GM10847 (cell line): ENCODE data around the gene FOXF1.

Experiments
- POLR2A ChIP-seq: IDR thresholded peaks from 2 replicates; pipeline ENCODE4 v1.6.1; 2011; ENCODE audit not compliant: insufficient read length; ENCODE audit errors: extremely low read depth

The FOXF1 gene

GRCh38 chr16:86510465-86511261, at the start of gene FOXF1:
Gene FOXF1, plus strand, starts transcription at chr16:86510527. Its CDS starts 43 bp downstream, at chr16:86510570.
- TF ChIP-seq POLR2A: no peak

GRCh38 chr16:86461037-86461436, 49.3 kb upstream of the FOXF1 start:
- no peak for TF ChIP-seq POLR2A

GRCh38 chr16:86462334-86463084, 47.8 kb upstream of the FOXF1 start:
- TF ChIP-seq POLR2A: no peak

- no peak for TF ChIP-seq POLR2A
Measured at GRCh38 chr16:86464044-86464443, 46.3 kb upstream of the FOXF1 start.

GRCh38 chr16:86465434-86465833, 44.9 kb upstream of the FOXF1 start:
- no peak for TF ChIP-seq POLR2A

GRCh38 chr16:86466696-86467406, 43.5 kb upstream of the FOXF1 start:
- no peak for TF ChIP-seq POLR2A

GRCh38 chr16:86467490-86467889, 42.8 kb upstream of the FOXF1 start:
- no peak for TF ChIP-seq POLR2A

- TF ChIP-seq POLR2A: no peak
Measured at GRCh38 chr16:86470964-86471363, 39.4 kb upstream of the FOXF1 start.

GRCh38 chr16:86471896-86472295, 38.4 kb upstream of the FOXF1 start:
- no peak for TF ChIP-seq POLR2A

- TF ChIP-seq POLR2A: no peak
Measured at GRCh38 chr16:86472366-86472765, 38.0 kb upstream of the FOXF1 start.

- no peak for TF ChIP-seq POLR2A
Measured at GRCh38 chr16:86476956-86477534, 33.3 kb upstream of the FOXF1 start.

- TF ChIP-seq POLR2A: no peak
Measured at GRCh38 chr16:86477642-86478041, 32.7 kb upstream of the FOXF1 start.

GRCh38 chr16:86478779-86479178, 31.5 kb upstream of the FOXF1 start:
- no peak for TF ChIP-seq POLR2A

GRCh38 chr16:86479419-86479818, 30.9 kb upstream of the FOXF1 start:
- TF ChIP-seq POLR2A: no peak

- no peak for TF ChIP-seq POLR2A
Measured at GRCh38 chr16:86480444-86480843, 29.9 kb upstream of the FOXF1 start.
